ENCODE results near the gene SLC35G6. TPM values are rescaled to one million over a fixed set of nuclear protein-coding genes. Genes with fewer than 3 reads are reported as not detected.
A peak's percentile ranks its signal among the peaks of the same experiment; 100 is the strongest.

The SLC35G6 gene
- total RNA-seq, 2 donors from 2014 or later, result not detected

DNA sequence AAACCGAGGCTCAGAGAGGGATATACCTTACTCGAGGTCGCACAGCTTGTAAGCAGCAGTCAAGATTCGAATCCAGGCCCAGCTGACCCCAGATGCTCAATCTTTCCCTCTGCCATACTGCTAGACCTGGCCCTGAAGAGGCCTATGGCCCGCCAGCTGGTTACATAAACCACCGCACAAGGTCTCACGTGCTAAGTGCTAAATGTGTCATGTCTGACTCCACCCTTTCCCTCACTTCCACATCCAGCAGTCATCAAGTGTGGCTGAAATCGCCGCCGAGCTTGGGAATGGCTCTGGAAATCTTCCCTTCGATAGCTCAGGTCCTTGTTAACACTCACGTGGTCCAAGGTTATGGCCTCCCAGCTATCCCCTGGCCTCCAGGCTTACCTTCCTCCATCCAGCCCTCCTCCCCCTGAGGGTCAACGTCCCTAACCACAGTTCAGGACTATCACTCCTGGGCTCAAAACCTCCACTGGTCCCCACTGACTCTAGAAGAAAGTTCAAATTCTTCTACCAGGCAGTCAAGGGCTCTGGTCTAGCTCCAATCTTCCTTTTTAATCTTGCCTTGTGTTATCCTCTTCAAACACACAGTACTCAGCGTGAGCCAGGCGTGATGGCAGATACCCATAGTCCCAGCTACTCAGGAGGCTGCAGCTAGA is 5.4 kb upstream of the SLC35G6 start:
- peaks cover 34 to 55% of the 10 kb centered on the region in 2 donors for H3K4me1 ChIP-seq (ENCODE audit: control insufficient read depth in 1 of 2, low read depth in 2 of 2)
- H3K27me3 ChIP-seq (replicated peaks; ENCODE audit: insufficient read depth), result no peaks in the 10 kb centered on the region
- TF ChIP-seq, protein P1, sequence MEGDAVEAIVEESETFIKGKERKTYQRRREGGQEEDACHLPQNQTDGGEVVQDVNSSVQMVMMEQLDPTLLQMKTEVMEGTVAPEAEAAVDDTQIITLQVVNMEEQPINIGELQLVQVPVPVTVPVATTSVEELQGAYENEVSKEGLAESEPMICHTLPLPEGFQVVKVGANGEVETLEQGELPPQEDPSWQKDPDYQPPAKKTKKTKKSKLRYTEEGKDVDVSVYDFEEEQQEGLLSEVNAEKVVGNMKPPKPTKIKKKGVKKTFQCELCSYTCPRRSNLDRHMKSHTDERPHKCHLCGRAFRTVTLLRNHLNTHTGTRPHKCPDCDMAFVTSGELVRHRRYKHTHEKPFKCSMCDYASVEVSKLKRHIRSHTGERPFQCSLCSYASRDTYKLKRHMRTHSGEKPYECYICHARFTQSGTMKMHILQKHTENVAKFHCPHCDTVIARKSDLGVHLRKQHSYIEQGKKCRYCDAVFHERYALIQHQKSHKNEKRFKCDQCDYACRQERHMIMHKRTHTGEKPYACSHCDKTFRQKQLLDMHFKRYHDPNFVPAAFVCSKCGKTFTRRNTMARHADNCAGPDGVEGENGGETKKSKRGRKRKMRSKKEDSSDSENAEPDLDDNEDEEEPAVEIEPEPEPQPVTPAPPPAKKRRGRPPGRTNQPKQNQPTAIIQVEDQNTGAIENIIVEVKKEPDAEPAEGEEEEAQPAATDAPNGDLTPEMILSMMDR (IDR thresholded peaks at IDR 0.05), result no peak
- no peak for DNase-seq (ENCODE audit: low spot score)
- H3K4me3 ChIP-seq, result no peak overlapping the region
- ATAC-seq (ENCODE audit: insufficient number of reproducible peaks, low FRiP score, low read depth), result no peak
- H3K9me3 ChIP-seq, result no peaks in the 10 kb centered on the region
- H3K27ac ChIP-seq, result peak overlapping the region in 1 of 2 donors; percentile 100
- no peaks in the 10 kb centered on the region for H3K36me3 ChIP-seq

DNA sequence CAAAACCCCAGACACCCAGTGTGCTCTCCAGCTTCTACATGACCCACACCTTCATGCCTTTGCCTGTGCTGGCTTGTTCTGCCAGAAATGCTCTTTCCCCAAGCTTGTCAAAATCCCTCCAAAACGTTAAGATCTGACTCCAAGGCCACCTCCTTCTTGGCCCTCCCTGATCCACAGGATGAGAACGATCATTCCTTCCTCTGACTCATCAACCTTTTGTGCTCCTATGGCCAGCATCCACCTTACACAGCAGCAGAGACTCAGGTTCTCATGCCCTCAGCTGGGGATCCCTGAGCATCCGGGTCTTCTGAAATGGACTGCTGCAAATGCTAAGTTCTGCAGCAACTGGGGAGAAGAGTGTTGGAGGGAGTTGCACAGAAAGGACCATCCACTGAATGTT is 4.8 kb upstream of the SLC35G6 start:
- no peak for DNase-seq (ENCODE audit: low spot score)
- Histone ChIP-seq H3K4me3 (no peak overlapping the region), H3K4me1 (ENCODE audit: control insufficient read depth in 1 of 2, low read depth in 2 of 2) (peaks cover 31 to 54% of the 10 kb centered on the region in 2 donors), H3K9me3 (no peaks in the 10 kb centered on the region), H3K27ac (peak overlapping the region in 1 of 2 donors; percentile 100), H3K36me3 (no peaks in the 10 kb centered on the region), H3K27me3 (replicated peaks; ENCODE audit: insufficient read depth) (no peaks in the 10 kb centered on the region)
- TF ChIP-seq, protein P1 (IDR thresholded peaks at IDR 0.05), result no peak
- no peak for ATAC-seq (ENCODE audit: insufficient number of reproducible peaks, low FRiP score, low read depth)

DNA sequence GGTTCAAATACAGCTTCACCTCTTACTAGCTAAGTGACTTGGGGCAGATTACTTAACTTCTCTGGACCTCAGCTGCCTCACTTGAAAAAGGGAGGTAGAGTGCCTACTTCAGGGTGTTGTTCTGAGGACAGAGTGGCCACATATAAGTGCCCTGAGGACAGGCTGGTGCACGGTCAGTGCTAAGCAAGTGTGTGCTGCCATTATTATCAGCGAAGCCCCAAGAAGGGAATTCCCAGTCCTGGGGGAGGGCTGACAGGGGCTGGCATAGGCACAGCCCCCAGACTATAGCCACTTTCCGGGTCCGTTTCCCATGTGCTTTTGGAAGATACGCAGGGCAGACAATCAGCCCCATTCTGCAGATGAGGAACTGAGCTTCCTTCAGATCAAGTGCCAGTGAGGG is 4.3 kb upstream of the SLC35G6 start:
- Histone ChIP-seq H3K36me3 (no peaks in the 10 kb centered on the region), H3K27me3 (replicated peaks; ENCODE audit: insufficient read depth) (no peaks in the 10 kb centered on the region), H3K9me3 (no peaks in the 10 kb centered on the region), H3K27ac (peak overlapping the region; percentile 99 to 100), H3K4me1 (ENCODE audit: control insufficient read depth in 1 of 2, low read depth in 2 of 2) (peaks cover 31 to 53% of the 10 kb centered on the region in 2 donors), H3K4me3 (peak overlapping the region; percentile 99)
- TF ChIP-seq, protein P1 (IDR thresholded peaks at IDR 0.05), result no peak
- ATAC-seq (ENCODE audit: insufficient number of reproducible peaks, low FRiP score, low read depth) (no peak), DNase-seq (ENCODE audit: low spot score) (no peak)

DNA sequence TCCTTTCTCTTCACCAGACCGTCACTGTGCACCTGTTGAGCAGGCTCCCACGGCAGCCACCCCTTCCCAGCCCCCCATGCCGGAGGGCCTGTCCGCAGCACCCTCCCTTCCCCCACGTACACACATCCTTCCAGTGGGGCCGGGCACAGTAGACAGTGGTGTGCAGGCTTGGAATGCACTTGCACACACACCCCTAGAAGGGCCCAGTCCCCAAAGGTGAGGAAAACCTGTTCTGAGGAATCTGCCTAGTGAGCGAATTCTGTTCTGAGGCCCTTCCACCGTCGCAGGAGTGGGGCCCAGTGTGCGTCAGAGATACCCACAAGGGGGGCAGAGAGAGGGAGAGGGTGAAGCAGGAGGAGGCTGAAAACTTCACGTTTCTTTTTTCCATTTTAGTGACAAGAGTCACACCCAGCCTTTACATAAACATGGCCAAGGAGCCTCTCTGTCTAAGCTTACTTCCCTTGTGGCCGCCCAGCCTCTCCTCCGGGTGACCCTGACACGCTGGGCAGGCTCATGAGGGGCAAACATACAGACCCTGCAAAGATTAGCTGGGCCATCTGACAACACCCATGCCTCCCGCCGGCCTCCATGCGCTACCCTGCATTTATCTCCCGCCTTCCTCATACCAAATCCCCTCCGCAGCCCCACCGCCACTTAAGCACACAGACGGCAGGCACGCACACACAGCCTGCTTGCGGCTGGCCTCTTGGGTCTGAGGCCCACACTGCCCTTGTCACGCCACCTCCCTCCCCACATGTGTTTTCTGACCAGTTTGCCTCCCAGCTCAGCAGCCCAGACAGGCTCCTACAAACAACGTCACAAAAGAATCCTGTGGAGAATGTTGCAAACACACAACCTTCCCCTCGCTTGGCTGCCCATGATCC is 3.6 kb upstream of the SLC35G6 start:
- TF ChIP-seq, protein P1 (IDR thresholded peaks at IDR 0.05), result no peak
- Histone ChIP-seq H3K9me3 (no peaks in the 10 kb centered on the region), H3K4me1 (ENCODE audit: control insufficient read depth in 1 of 2, low read depth in 2 of 2) (peaks cover 31 to 54% of the 10 kb centered on the region in 2 donors), H3K4me3 (peak overlapping the region; percentile 99), H3K27ac (peak overlapping the region; percentile 99 to 100), H3K36me3 (no peaks in the 10 kb centered on the region), H3K27me3 (replicated peaks; ENCODE audit: insufficient read depth) (no peaks in the 10 kb centered on the region)
- DNase-seq (ENCODE audit: low spot score), result no peak
- no peak for ATAC-seq (ENCODE audit: insufficient number of reproducible peaks, low FRiP score, low read depth)

Measured in thoracic aorta (tissue), 2 donors.